H9 (cell line): ENCODE results near the gene PDE8A. TPM values are rescaled to one million over a fixed set of nuclear protein-coding genes. Genes with fewer than 3 reads are reported as not detected.

ENCODE experiments used
- DNase-seq: peaks from one replicate; pipeline ENCODE4 v3.0.0-alpha.2; 2017
- H2AFZ ChIP-seq: one replicate; pipeline ENCODE4 v1.6.1; 2013; ENCODE audit warnings: mild to moderate bottlenecking, low read length, control low read depth, moderate library complexity
- H2AK5ac ChIP-seq: 2 replicates; pipeline ENCODE4 v1.6.1; 2013; ENCODE audit warnings: low read length, control low read depth, mixed read lengths; ENCODE audit not compliant: insufficient read length
- H2BK120ac ChIP-seq: one replicate; pipeline ENCODE4 v1.6.1; 2013; ENCODE audit warnings: low read depth, mild to moderate bottlenecking, low read length, control low read depth, inconsistent platforms; ENCODE audit not compliant: poor library complexity, severe bottlenecking
- H2BK12ac ChIP-seq: 2 replicates; pipeline ENCODE4 v1.6.1; 2013; ENCODE audit warnings: low read length, control low read depth, mixed read lengths, low read depth; ENCODE audit not compliant: insufficient read length
- H2BK15ac ChIP-seq: 2 replicates; pipeline ENCODE4 v1.6.1; 2013; ENCODE audit warnings: low read depth, low read length, control low read depth
- H2BK20ac ChIP-seq: one replicate; pipeline ENCODE4 v1.6.1; 2013; ENCODE audit warnings: low read depth, mild to moderate bottlenecking, low read length, control low read depth, inconsistent platforms; ENCODE audit not compliant: poor library complexity, severe bottlenecking
- H2BK5ac ChIP-seq: 2 replicates; pipeline ENCODE4 v1.6.1; 2013; ENCODE audit warnings: low read length, control low read depth, mixed read lengths; ENCODE audit not compliant: insufficient read length
- H3K14ac ChIP-seq: 2 replicates; pipeline ENCODE4 v1.6.1; 2013; ENCODE audit warnings: low read length, control low read depth; ENCODE audit not compliant: insufficient read depth
- H3K18ac ChIP-seq: 2 replicates; pipeline ENCODE4 v1.6.1; 2013; ENCODE audit warnings: low read depth, mild to moderate bottlenecking, mixed read lengths, low read length, control low read depth; ENCODE audit not compliant: insufficient read length
- H3K23ac ChIP-seq: 2 replicates; pipeline ENCODE4 v1.6.1; 2013; ENCODE audit warnings: low read length, control low read depth, mixed read lengths, low read depth; ENCODE audit not compliant: insufficient read length
- H3K23me2 ChIP-seq: 2 replicates; pipeline ENCODE4 v1.6.1; 2013; ENCODE audit warnings: low read depth, mild to moderate bottlenecking, mixed read lengths, low read length, control low read depth; ENCODE audit not compliant: insufficient read length, poor library complexity, severe bottlenecking
- H3K27ac ChIP-seq: 2 replicates; pipeline ENCODE4 v1.5.1; 2013; ENCODE audit warnings: low read length, control low read depth, mixed read lengths, low read depth; ENCODE audit not compliant: insufficient read length
- H3K27me3 ChIP-seq: 2 replicates; pipeline ENCODE4 v1.6.1; 2013; ENCODE audit warnings: low read length, control low read depth, inconsistent platforms; ENCODE audit not compliant: insufficient read depth
- H3K4ac ChIP-seq: 2 replicates; pipeline ENCODE4 v1.6.1; 2013; ENCODE audit warnings: low read depth, mild to moderate bottlenecking, control low read depth, inconsistent platforms, low read length, moderate library complexity
- H3K4me1 ChIP-seq: 2 replicates; pipeline ENCODE4 v1.6.1; 2013; ENCODE audit warnings: low read length, control low read depth, inconsistent platforms; ENCODE audit not compliant: insufficient read depth
- H3K4me2 ChIP-seq: 2 replicates; pipeline ENCODE4 v1.6.1; 2013; ENCODE audit warnings: low read length, control low read depth, mixed read lengths; ENCODE audit not compliant: insufficient read length, insufficient read depth
- H3K56ac ChIP-seq: 2 replicates; pipeline ENCODE4 v1.6.1; 2013; ENCODE audit warnings: low read depth, mild to moderate bottlenecking, mixed read lengths, low read length, control low read depth; ENCODE audit not compliant: insufficient read length
- H3K79me1 ChIP-seq: 2 replicates; pipeline ENCODE4 v1.6.1; 2013; ENCODE audit warnings: low read depth, mild to moderate bottlenecking, moderate library complexity, low read length, control low read depth, inconsistent platforms; ENCODE audit not compliant: insufficient read depth, poor library complexity, severe bottlenecking
- H3K79me2 ChIP-seq: 2 replicates; pipeline ENCODE4 v1.6.1; 2013; ENCODE audit warnings: low read length, control low read depth, inconsistent platforms; ENCODE audit not compliant: insufficient read depth
- H3K9ac ChIP-seq: 2 replicates; pipeline ENCODE4 v1.6.1; 2013; ENCODE audit warnings: low read length, control low read depth, mixed read lengths; ENCODE audit not compliant: insufficient read length; ENCODE audit errors: extremely low read depth
- H3K9me3 ChIP-seq: one replicate; pipeline ENCODE4 v1.6.1; 2013; ENCODE audit warnings: low read depth, low read length, inconsistent platforms; ENCODE audit not compliant: control insufficient read depth
- H3T11ph ChIP-seq: one replicate; pipeline ENCODE4 v1.6.1; 2013; ENCODE audit warnings: mild to moderate bottlenecking, low read length, control low read depth, inconsistent platforms
- H4K20me1 ChIP-seq: one replicate; pipeline ENCODE4 v1.6.1; 2013; ENCODE audit not compliant: control insufficient read depth, insufficient read length, insufficient read depth
- H4K5ac ChIP-seq: 2 replicates; pipeline ENCODE4 v1.6.1; 2013; ENCODE audit warnings: low read depth, mild to moderate bottlenecking, mixed read lengths, low read length, control low read depth; ENCODE audit not compliant: insufficient read length
- H4K8ac ChIP-seq: replicated peaks from 2 replicates; pipeline ENCODE4 v1.6.1; 2013; ENCODE audit warnings: low read length, control low read depth, mixed read lengths, low read depth; ENCODE audit not compliant: insufficient read length
- H4K91ac ChIP-seq: 2 replicates; pipeline ENCODE4 v1.6.1; 2013; ENCODE audit warnings: low read depth, mild to moderate bottlenecking, moderate library complexity, mixed read lengths, low read length, control low read depth; ENCODE audit not compliant: insufficient read length
- H3K27ac Mint-ChIP-seq, 3 experiments: 2 replicates in 2 of 3; 3 replicates in 1 of 3; pipeline ENCODE4 v1.8.0; 2020 to 2021; ENCODE audit warnings: mixed read lengths in 3 of 3, mild to moderate bottlenecking in 1 of 3, moderate library complexity in 1 of 3
- H3K27me3 Mint-ChIP-seq: 2 replicates; pipeline ENCODE4 v1.8.0; 2021; ENCODE audit warnings: low read depth, mild to moderate bottlenecking, moderate library complexity, mixed read lengths
- H3K36me3 Mint-ChIP-seq, 3 experiments: 2 replicates in 2 of 3; 3 replicates in 1 of 3; pipeline ENCODE4 v1.8.0; 2020 to 2021; ENCODE audit warnings: low read depth in 3 of 3, mixed read lengths in 3 of 3; ENCODE audit not compliant: insufficient read depth in 1 of 3
- H3K4me1 Mint-ChIP-seq, 2 experiments: 2 replicates each; pipeline ENCODE4 v1.8.0; 2020; ENCODE audit warnings: mixed read lengths in 2 of 2
- H3K4me3 Mint-ChIP-seq, 2 experiments: 2 replicates in 1 of 2; 3 replicates in 1 of 2; pipeline ENCODE4 v1.8.0; 2020 to 2021; ENCODE audit warnings: mild to moderate bottlenecking in 2 of 2, mixed read lengths in 2 of 2, moderate library complexity in 1 of 2
- H3K9me3 Mint-ChIP-seq, 2 experiments: 2 replicates in 1 of 2; 3 replicates in 1 of 2; pipeline ENCODE4 v1.8.0; 2020; ENCODE audit warnings: mild to moderate bottlenecking in 2 of 2, mixed read lengths in 2 of 2, moderate library complexity in 1 of 2
- WGBS: extraction: QIAGEN DNeasy Blood & Tissue Kit; methylation state at CpG from one replicate; pipeline ENCODE4 v1.1.7; 2013; ENCODE audit warnings: missing lambda C conversion rate, low lambda C conversion rate, mixed read lengths; ENCODE audit not compliant: insufficient read length; ENCODE audit errors: extremely low coverage; 5-methylcytosine and 5-hydroxymethylcytosine counted together
- total RNA-seq: library from RNA; stranded (reverse); gene quantifications from 2 replicates; pipeline ENCODE4 v1.2.1, GENCODE V29; 2021
- TF ChIP-seq, protein P1 (sequence below): fragments of 200-600 bp; sonication (generic); conservative IDR thresholded peaks from 3 replicates; pipeline ENCODE4 v1.8.0; 2021; ENCODE audit warnings: antibody characterized with exemption, mild to moderate bottlenecking

The PDE8A gene
- total RNA-seq, 1 experiment from 2014 or later: 9.3 TPM

DNA sequence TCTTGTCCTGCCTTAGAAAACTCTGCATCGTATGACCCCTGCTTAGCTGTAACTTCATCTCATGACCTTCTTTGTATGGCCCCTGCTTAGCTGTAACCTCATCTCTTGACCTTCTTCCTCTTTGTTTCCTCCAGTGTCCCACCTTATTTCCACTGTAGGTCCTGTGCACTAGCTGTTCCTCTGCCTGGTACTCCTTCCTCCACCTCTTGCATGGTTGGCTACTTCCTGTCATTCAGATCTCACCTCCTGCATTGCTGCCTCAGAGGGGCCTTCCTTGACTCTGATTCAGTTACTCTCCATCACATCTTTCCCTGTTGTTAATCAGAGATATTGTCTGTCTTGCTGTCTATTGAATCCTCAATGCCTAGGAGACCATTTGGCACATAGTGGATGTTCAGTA, 63.2 kb downstream of the PDE8A start:
- no peaks in the 10 kb centered on the region for H3K27me3 Mint-ChIP-seq
- H2BK15ac ChIP-seq: no peak overlapping the region
- H2AK5ac ChIP-seq: no peak overlapping the region
- no peak overlapping the region for H3K14ac ChIP-seq
- H3K23me2 ChIP-seq: no peaks in the 10 kb centered on the region
- H2BK5ac ChIP-seq: no peak overlapping the region
- H3T11ph ChIP-seq: no peak overlapping the region
- no peak overlapping the region for H3K56ac ChIP-seq
- no peak overlapping the region for H2BK12ac ChIP-seq
- no peak overlapping the region for H3K4ac ChIP-seq
- H2BK20ac ChIP-seq: no peak overlapping the region
- no peak overlapping the region for H2BK120ac ChIP-seq
- no peak overlapping the region for H4K5ac ChIP-seq
- H3K9me3 ChIP-seq: no peaks in the 10 kb centered on the region
- no peaks in the 10 kb centered on the region for H3K36me3 Mint-ChIP-seq
- no CpG with 5 or more reads among the region's 1 CpG for WGBS
- H3K9ac ChIP-seq: no peak overlapping the region
- no peak overlapping the region for H3K18ac ChIP-seq
- H3K9me3 Mint-ChIP-seq: no peaks in the 10 kb centered on the region
- H3K27ac ChIP-seq: no peak overlapping the region
- TF ChIP-seq, protein P1, sequence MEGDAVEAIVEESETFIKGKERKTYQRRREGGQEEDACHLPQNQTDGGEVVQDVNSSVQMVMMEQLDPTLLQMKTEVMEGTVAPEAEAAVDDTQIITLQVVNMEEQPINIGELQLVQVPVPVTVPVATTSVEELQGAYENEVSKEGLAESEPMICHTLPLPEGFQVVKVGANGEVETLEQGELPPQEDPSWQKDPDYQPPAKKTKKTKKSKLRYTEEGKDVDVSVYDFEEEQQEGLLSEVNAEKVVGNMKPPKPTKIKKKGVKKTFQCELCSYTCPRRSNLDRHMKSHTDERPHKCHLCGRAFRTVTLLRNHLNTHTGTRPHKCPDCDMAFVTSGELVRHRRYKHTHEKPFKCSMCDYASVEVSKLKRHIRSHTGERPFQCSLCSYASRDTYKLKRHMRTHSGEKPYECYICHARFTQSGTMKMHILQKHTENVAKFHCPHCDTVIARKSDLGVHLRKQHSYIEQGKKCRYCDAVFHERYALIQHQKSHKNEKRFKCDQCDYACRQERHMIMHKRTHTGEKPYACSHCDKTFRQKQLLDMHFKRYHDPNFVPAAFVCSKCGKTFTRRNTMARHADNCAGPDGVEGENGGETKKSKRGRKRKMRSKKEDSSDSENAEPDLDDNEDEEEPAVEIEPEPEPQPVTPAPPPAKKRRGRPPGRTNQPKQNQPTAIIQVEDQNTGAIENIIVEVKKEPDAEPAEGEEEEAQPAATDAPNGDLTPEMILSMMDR: no peak
- no peaks in the 10 kb centered on the region; the same call in 1 of the 2 replicates for H3K4me1 ChIP-seq
- no peak overlapping the region for H3K4me3 Mint-ChIP-seq
- H4K91ac ChIP-seq: no peak overlapping the region
- no peaks in the 10 kb centered on the region for H3K79me1 ChIP-seq
- no peaks in the 10 kb centered on the region for H4K20me1 ChIP-seq
- no peak overlapping the region for H3K27ac Mint-ChIP-seq
- peaks cover 0 to 6% of the 10 kb centered on the region in 2 experiments; a peak in 1 of 4 replicates for H3K4me1 Mint-ChIP-seq
- no peak overlapping the region for H2AFZ ChIP-seq
- H3K79me2 ChIP-seq: no peaks in the 10 kb centered on the region
- H3K4me2 ChIP-seq: no peak overlapping the region
- no peaks in the 10 kb centered on the region for H3K27me3 ChIP-seq
- no peak overlapping the region for H3K23ac ChIP-seq
- H4K8ac ChIP-seq: no peak overlapping the region
- DNase-seq: no peak
